Stomach (tissue), 4 donors: Measurements from ENCODE around the gene PDE4C.

Source experiments
- CTCF ChIP-seq, 7 experiments: fragments of 450-650 bp in 4 of 7; fragments of 200-600 bp in 3 of 7; sonication (generic) in 3 of 7; IDR thresholded peaks; one replicate each; pipeline ENCODE4 v1.5.1; 2016 to 2019; ENCODE audit warnings: antibody characterized with exemption in 7 of 7, control low read depth in 2 of 7, mild to moderate bottlenecking in 1 of 7
- POLR2A ChIP-seq, 4 donors: fragments of 450-650 bp; IDR thresholded peaks; one replicate each; pipeline ENCODE4 v1.6.1; 2016; ENCODE audit warnings: antibody characterized with exemption in 4 of 4, control low read depth in 2 of 4, mild to moderate bottlenecking in 1 of 4, moderate library complexity in 1 of 4
- POLR2AphosphoS5 ChIP-seq, 3 donors: sonication (generic); formaldehyde crosslinking; IDR thresholded peaks; one replicate each; pipeline ENCODE4 v1.6.1; 2016; ENCODE audit warnings: antibody characterized with exemption in 3 of 3

DNA sequence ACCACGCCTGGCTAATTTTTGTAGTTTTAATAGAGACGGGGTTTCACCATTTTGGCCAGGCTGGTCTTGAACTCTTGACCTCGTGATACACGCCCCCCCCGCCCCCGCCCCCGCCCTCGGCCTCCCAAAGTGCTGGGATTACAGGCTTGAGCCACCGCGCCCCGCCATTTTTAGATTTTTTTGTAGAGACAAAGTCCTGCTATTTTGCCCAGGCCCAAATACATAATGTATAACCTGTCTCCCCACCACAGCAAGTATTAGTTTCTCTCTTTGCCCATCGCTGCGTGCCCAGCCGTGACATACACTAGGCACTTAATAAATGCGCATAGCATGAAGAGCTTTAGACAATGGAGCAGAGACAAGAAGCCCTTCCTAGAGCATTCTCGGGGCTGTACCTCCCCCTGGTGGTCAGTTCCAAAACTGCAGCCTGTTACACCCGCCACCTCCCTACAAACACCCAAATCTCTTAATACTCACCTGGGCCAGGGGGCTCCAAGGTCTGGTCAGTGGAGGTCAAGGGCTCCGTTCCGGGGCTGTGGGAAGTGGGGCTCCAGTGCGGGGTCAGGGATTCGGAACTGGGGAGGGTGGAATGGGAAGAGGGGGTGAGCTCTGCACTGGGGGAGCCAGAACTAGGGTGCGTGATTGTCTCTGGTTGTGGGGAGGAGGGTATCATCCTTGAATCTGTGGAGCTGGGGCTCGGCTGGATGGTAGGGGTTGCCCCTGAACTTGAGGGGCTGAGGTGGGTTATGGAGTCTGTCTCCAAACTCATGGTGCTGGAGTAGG is 25.5 kb upstream of the PDE4C start:
- TF ChIP-seq CTCF (IDR thresholded peaks at IDR 0.05), result peak in 6 of 7 experiments; percentile 73 to 98 (median 96)
- no peak for TF ChIP-seq POLR2AphosphoS5 (IDR thresholded peaks at IDR 0.05)
- no peak for TF ChIP-seq POLR2A (IDR thresholded peaks at IDR 0.05)
